Pulmonary artery endothelial cell (primary cell): Measurements from ENCODE around the gene MR1. TPM values are rescaled to one million over a fixed set of nuclear protein-coding genes. Genes with fewer than 3 reads are reported as not detected.

Experiments
- DNase-seq: peaks from one replicate; pipeline ENCODE4 v3.0.0-alpha.2; 2011; ENCODE audit warnings: low read depth, low spot score
- total RNA-seq: library from RNA; depleted of rRNA; stranded (reverse); fragments of >200 nt; gene quantifications from 2 replicates; pipeline ENCODE4 v1.2.3, GENCODE V29; 2014

MR1 gene
- total RNA-seq: 3.7 and 5.5 TPM in 2 replicates

DNA sequence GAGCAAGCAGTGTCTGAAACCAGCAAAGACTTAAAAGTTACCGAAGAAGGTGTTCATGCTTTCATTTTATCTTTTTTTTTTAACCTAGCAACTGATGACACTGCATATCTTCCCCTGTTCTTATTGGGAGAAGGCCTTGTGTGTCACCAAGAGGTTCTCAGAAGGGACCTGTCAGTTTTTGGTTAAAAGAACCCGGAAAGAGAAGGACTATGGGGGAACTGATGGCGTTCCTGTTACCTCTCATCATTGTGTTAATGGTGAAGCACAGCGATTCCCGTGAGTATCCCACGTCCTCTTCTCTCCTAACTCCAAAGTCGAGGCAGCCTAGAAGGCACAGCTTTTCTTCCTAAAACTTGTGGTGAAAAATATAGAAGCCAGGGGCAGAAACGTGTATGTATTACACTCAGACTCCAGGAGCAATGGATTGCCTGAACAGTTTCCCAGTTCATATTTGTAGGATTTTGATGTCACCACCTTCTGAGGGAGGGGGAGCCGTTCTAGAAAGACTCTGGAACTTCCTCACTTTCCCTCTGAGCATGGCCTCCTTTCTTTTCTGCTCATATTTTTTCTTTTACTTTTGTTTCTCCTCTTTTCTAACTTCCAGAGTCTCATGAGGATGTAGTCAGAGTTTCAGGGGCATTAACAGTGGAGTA lies at the start of gene MR1:
MR1 (plus strand) TSS at position 185 of the 653 bp plus-strand sequence; CDS start at position 210, 25 bp downstream.
- DNase-seq: peak; percentile 48

DNA sequence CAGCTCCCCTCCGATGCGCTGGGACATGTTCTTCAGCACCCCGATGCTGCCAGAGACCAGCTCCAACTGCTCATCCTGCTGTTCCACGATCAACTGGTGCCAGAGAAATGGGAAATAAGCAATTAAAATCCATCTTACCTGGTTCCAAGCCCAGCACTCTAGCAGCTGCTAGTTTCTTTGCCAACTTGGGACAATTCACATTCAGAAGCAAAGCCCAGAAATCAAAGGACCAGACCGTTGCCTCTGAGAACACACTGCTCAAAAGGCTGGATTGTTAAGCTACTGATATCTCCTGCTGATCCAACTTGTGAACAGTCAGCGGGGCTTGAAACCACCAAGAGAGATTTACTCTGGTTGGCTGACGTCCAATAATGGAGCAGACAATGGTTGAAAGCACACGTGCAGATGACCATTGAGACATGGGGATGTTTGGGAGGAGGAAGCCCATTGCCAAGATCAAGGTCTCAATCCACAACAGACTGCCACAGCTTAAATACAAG lies 45.5 kb upstream of the MR1 start:
- DNase-seq: no peak

DNA sequence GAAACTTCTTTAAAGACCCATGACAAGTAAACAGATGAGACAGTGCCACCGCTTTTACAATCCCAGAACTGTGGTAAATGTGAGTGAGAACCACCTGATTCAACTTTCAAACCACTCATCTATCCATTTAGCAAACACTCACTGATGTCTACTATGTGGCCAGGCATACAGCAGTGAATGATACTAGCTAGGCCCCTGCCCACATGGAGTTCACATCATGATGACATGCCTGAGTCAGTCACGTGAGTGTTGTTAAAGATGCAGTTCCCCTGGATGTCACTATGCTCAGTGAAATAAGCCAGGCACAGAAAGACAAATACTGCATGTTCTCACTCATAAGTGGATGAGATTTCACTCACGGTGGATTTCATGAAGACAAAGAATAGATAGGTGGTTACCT lies 39.5 kb upstream of the MR1 start:
- DNase-seq: no peak

DNA sequence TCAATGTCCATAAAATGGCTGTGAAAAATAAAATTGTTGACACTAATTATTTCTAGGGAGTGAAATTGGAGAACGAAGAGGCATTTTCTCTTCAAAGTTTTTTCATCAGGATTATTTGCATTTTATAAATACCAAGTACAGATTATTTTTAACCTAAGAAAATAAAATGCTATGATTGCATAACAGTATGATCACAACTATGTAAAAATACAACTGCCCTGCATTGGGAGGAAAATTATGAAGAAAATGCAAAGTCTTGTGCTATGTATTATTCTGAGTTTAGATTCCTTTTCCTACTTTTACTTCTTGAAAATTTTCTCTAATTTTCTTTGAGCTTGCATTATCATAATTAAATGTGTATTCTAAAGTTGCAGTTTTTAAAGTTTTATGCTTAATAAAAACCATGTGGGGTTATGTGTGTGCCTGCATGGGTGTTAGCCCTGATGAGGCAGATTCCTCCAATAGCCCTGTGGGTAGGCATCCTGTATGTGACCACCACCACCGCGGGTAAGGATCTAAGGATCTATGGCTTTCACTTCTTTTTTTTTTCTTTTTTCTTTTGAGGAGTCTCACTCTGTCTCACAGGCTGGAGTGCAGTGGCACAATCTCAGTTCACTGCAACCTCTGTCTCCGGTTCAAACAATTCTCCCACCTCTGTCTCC lies 35.8 kb upstream of the MR1 start:
- DNase-seq: no peak

DNA sequence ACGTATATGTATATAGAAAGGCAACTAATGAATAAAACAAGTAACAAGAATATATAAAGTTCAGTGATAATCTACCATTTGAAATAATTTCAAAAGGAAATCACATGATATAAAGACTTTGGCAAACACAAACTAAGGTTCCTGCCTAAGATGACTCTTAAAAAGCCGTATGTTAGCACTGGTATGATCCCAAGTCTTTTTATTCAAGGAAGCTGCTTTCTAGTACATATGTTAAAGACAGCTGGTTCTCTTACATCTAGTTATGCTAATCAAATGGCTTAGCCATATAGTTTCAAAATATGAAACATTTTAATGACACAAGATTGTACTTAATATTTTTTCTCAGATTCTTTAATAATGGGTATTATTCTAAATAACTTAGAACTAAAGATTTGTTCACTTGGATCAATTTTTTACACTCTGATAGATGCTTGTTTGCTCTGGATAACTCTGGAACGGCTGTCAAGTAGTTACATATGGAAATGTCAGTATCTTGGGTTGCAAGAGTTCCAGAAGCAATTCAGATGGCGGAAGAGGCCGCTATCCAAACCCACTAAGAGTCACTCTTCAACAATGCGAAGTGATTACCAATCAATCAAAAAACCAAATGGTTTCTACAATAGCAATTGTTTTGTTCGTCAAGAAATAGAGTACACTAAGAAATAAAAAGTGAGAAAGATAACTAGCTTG lies 32.5 kb upstream of the MR1 start:
- no peak for DNase-seq

DNA sequence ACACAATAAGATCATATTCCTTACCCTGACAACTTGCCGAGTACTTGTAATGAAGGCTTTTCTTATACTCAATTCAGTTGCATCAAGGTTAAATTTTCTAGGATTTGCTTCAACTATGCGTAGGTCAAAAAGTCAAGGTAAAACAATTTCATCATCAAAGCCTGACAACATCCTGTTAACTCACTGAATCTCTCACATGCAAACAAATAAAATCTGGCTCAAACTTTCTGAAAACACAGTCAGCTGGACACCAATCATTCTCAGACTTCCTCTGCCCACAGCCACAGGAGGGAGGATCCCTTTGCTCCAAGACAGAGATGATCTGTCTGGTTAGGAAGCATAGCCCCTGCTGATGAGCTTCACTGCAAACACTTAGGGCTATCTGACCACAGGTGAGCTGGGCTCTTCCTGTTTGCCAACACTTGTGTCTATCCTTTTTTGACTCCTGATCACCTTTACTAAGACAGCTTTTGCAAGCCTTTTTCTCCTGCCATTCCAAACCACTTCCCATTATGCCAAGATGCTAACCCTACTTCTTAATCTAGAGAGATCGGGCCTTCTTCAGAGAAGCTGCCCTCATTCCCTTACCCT lies 31.1 kb upstream of the MR1 start:
- DNase-seq: no peak

DNA sequence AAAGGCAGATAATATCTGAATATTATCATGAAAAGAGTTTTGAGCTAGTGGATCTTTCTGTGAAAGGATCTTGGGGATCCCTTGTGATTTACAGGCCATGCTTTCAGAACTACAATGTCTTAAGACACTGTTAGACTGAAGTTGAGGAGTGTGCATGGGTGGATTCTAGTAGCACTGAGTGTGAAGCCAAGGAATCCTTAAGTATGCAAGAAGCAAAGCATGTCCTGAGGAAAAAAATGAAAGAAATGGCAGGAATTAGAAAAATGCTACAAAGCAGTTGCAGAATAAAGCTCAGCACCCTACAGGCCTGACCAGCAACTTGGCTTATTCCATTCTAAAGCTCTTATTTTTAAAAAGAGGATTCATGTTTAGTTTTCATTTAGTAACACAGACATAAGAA lies 23.0 kb upstream of the MR1 start:
- DNase-seq: no peak

DNA sequence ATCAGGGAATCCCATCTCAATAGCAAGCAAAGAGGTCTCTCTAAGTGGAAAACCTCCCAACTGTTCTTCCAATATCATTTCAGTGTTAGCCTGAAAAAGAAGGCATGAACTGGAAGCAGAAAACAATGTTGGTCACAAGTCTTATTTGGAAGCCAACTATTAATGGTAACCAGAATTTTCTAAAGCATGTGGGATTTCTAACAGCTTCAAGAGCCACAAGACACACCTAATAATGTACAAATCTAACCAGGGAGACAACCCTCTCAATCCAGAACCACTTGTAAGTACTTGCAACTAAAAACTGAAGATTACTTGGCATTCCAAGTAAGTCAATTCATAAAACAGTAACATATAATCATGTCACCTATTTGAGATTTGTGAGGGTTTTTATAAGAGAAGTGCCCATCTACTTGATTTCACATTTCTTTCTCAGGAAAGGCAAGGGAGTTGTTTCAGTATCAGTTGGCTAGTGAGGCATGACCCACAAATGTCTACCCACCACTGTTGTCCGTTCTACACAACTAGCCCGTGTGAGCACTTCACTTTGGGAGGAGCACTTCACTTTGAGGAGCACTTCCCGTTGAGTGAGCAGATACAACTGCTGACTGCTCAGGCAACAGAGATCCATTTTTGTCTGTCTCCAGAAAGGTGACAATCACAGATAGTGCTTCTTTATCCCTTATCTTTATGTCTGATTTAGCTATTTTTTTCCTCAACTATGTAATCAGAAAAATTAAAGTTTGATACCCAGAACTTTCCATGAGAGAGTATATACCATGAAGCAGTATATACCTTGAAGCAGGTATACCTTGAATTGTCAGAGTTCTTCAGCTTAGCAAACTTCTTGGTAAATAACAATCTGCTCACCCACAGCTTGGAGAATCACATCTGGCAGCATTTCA lies 22.2 kb upstream of the MR1 start:
- DNase-seq: no peak

DNA sequence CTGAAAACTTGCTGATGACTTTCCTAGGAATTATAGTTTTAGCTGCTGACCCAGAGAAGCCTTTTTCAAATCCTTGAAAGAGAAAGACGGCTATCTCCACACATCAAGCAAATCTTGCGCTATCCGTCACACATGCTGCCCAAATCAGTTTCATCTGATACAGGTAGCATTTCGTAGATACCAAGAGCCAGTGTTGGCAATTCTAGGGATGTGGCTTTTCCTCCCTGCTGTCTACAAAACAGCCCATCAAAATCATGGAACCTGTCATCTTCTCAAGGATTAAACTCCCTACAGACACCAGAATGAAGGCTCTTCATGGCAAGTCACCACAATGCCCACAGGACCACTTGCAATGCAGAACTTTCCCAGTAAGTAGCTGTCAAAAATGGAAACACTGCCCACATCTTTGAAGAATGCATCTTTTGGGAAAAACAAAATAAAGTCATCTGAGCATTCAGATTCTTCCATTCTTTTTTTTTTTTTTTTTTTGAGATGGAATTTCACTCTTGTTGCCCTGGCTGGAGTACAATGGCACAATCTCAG lies 21.5 kb upstream of the MR1 start:
- DNase-seq: no peak

DNA sequence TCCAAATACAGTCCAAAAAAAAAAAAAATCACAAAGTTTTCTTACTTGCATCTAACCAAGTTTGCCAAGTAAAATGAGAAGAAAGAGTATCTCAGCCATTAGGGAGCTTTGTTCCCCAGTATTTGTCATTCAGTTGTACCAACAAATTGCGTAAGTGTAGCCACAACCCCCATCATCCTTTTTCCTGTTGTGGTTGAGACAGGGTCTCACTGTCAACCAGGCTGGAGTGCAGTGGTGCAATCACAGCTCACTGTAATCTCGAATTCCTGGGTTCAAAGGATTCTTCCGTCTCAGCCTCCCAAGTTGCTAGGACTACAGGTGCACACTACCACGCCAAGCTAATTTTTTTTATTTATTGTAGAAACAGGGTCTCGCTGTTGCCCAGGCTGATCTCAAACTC lies 20.6 kb upstream of the MR1 start:
- DNase-seq: no peak

DNA sequence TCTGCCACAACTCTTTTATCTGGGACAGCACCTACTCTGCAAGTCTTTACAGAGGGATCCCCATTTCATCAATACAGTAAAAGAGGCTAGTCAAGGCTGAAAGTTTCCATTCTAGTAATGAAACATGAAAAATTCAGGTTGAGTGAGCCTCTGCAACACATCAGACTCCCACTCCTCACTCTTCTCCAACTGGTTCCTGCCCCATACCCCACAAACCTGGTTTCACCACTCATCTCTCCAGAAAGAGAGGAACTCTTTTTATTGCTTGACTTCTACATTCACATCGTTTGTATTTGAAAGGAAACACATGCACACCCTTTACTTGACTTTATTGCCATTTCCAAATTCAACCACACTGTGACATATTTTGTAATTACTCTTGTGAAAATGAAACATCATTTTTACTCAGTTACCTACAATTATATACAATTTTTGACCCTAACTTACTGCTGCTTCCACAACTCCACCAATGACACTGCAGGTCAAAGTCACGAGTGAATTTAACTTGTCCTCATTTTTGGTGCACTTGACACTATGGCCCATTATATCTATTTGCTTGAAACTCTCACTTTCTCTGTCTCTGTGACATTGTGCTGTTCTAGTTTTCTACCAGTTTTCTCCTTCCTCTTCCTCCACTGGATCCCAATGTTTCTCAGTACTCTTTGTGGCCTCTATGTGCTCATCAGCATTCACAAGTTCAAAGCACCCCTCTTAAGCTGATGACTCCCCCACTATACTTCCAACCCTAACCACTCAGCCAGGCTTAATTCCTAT lies 19.1 kb upstream of the MR1 start:
- no peak for DNase-seq

DNA sequence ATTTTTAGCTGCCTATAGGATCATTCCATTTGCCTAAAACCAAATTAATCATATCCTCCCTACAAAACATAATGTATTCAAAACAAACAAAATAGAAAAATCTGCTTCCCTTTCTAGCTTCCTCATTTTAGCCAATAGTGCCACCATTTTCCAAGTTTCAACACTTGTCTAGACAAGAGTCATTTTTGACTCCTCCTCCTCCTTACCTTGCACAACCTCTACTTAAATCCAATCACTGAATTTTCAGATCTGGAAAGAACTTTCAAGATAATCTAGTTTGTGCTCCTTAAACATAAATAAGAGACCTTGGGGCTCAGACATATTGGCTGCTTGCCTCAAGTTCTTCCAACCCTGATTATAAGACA lies 18.6 kb upstream of the MR1 start:
- DNase-seq: no peak

DNA sequence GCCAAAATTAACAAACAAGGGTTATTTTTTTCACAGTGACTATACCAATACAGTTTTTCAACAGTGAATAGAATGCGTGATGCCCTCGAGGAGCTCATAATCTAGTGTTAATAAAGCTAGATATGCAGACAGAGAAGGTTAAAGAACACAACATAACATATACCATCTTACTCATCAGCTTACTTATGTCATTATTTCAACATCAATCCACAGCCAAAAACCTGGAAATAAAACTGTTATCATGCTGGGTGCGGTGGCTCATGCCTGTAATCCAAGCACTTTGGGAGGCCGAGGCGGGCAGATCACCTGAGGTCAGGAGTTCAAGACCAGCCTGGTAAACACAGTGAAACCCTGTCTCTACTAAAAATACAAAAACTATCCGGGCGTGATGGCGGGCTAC lies 17.2 kb upstream of the MR1 start:
- DNase-seq: no peak

DNA sequence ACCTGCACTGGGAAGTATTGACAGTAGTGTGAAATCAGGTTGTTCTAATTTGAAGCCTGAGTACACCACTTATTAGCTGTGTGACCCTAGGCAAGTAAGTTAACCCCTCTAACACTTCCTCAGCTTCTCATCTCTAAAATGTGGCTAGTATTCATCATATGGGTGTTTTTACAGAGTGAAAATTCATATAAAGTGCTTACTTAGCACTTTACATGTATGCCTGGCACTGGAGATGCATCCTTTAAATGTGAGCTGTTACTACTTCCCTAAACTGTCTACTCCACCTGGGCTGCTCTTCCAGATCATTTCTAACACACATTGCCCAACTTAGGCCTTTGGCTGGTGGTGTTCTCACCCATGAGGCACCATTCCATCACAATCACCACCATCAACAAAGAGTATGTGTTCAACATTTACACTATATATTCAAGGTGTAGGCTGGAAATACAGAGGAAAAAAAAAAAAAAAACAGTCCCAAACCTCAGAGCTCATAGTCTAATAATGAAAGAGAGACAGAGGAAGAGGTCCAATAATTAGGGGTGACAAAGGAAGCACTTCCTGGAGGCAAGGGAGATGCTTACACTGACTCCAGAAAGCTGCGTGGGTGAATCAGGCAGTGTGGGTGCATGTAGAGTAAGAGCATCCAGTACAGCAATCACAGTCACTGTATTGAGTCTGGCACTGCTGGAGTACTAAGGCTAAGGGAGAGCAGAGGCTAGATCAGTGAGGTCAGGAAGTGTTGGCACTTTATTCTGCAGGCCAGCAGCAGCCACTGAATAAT lies 14.7 kb upstream of the MR1 start:
- DNase-seq: no peak

DNA sequence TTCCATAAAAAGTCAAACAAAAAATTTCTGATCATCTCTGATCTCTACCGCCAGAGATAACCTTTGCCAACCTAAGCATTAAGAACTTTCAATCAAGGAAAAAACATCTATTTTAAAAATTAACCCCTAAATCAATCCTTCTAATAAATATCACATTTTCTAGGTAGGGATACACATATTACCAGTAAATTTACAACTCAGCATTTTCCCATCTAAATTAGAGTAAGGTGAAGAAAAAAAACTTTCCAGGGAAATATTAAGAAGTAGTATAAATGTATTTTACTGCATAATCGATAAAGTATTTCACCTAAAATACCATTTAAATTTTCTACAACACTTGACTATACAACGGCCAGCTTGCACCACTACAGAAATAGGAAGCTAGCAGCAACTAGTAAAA lies 12.6 kb upstream of the MR1 start:
- no peak for DNase-seq

DNA sequence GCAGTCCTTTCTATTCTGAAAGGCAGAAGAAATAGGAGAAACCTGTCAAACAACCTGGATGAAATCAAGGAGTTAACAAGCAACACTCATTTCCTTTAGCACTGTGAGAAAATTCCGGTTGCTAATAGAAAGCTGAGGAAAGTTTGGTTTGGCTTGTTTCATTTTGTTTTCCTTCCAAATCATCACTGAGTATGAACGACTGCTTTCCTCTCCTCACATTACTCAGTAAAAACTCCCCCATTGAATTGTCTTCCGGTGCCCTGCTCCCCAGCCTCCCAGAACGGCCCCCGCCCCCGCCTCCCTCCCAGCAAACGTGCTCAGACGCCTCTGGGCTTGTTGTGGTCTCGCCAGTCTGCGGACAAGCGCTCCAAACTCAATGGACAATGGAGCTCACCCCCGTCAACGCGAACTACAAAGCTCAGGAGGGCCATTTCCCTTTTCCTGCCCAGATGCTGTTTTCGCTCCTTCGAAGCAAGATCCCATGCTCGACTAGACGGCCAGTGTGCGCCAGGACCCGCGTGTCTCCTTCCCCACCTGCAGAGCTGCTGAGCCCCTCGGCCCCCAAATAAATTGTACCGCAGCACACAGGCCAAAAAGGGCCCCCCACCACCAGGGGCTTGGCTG lies 11.9 kb upstream of the MR1 start:
- peak; percentile 85 for DNase-seq

DNA sequence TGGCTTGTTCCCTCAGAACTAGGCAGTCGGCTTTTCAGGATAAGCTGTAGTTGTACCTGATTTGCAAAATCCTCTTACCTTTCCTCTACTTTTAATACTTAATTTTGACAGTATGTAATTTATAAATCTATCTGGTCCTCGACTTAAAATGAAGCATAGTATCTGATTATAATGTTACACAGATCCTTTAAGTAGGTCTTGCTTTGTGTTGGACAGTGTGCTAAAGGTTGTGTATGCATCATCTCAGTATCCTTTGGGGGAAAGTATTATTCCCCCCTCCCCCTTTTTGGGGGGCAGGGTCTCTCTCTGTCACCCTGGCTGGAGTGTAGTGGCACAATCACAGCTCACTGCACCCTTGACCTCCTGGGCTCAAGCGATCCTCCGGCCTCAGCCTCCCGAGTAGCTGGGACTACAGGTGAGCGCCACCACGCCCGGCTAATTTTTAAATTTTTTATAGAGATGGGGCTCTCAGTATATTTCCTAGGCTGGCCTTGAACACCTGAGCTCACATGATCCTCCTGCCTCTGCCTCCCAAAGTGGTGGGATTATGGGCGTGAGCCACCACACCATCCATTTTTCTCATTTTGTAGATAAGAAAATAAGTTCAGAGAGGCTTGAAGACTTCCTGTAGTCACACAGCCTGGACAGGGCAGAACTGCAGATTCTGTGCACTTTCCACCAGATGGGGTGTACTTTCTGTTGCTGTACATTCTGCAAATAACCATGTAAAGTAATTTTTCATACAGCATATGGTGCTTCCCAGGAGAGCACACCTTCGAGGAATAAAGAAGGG lies 10.3 kb upstream of the MR1 start:
- DNase-seq: no peak

DNA sequence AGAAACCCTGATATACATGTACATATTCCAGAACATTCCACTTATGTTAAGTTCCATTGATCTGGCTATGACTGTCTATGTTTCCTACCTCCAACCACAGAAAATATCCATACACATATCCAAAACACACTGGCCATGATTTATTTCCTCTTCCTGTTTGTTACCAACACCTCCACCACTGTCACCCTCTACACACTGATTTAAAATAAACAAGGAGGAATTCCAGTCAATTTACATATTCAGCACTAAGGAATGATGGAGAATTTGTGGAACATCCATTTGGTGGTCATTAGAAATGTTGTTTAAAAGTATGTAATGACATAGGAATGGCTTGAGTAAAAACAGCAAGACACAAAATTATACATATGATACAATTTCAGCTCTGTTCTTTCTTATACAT lies 5.6 kb upstream of the MR1 start:
- no peak for DNase-seq
